Mesothelial cell of epicardium (in vitro differentiated cells): Measurements from ENCODE around the gene FOXL1. TPM values are rescaled to one million over a fixed set of nuclear protein-coding genes. Genes with fewer than 3 reads are reported as not detected.

ENCODE experiments used
- DNase-seq, 2 experiments: peaks; one replicate each; pipeline ENCODE4 v3.0.0; 2021; ENCODE audit warnings: low spot score in 2 of 2; ENCODE audit not compliant: unreplicated experiment in 2 of 2
- H3K27ac Mint-ChIP-seq: 2 replicates; pipeline ENCODE4 v1.8.0; 2021; ENCODE audit warnings: mixed read lengths
- H3K27me3 Mint-ChIP-seq: 2 replicates; pipeline ENCODE4 v1.8.0; 2021; ENCODE audit warnings: low read depth, mixed read lengths
- H3K36me3 Mint-ChIP-seq: 2 replicates; pipeline ENCODE4 v1.8.0; 2021; ENCODE audit warnings: mixed read lengths
- H3K4me1 Mint-ChIP-seq: 2 replicates; pipeline ENCODE4 v1.8.0; 2021; ENCODE audit warnings: mixed read lengths
- H3K4me3 Mint-ChIP-seq: 2 replicates; pipeline ENCODE4 v1.8.0; 2021; ENCODE audit warnings: mild to moderate bottlenecking, moderate library complexity, mixed read lengths
- H3K9me3 Mint-ChIP-seq: 2 replicates; pipeline ENCODE4 v1.8.0; 2021; ENCODE audit warnings: mixed read lengths
- CTCF ChIP-seq: fragments of 200-600 bp; sonication (generic); IDR thresholded peaks from one replicate; pipeline ENCODE4 v1.5.0; 2021; ENCODE audit warnings: antibody characterized with exemption; ENCODE audit not compliant: unreplicated experiment
- total RNA-seq: library from RNA; stranded (reverse); gene quantifications from 3 replicates; pipeline ENCODE4 v1.2.1, GENCODE V29; 2021

Gene FOXL1
- total RNA-seq, 1 donor from 2014 or later: 2.5 TPM

DNA sequence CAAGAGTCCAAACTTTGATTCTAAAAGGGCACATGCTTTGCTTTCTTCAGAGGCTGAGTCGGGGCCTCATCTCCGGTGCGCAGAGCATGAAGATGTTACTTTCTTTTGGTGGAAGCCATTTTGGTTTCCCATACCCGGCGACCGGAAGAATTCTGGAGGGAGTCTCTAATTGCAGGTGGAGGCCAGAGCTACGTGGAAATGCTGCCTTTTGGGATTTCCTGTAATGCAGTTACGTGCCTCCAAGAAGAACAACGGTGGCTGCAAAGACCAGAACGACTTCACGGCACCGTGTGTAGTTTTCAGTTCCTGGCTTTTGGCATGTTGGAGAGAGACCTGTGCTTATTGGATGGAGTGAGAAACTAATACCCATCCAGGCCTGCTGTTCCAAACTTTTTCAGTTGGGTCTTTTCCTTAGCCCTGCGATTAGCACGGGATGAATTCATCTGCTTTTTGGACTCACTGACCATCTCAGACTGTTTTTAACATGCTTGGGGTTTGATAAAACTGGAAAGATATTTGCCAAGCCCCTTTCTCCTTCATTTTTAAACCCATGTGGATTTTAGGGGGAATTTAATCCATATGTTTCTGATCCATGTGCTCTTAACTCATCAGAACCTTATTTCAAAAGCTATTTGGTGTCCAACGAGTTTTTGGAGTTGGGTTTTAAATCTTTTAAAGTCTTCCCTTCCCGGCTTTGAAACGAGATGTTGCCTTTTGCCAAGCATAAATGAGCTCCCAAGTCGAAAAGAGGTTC is 19.0 kb downstream of the FOXL1 start:
- Mint-ChIP-seq H3K36me3 (no peaks in the 10 kb centered on the region), H3K9me3 (no peaks in the 10 kb centered on the region), H3K27ac (no peak overlapping the region), H3K4me3 (no peak overlapping the region), H3K4me1 (peaks cover 52% of the 10 kb centered on the region), H3K27me3 (peaks cover 13% of the 10 kb centered on the region)
- no peak for TF ChIP-seq CTCF
- DNase-seq: no peak

DNA sequence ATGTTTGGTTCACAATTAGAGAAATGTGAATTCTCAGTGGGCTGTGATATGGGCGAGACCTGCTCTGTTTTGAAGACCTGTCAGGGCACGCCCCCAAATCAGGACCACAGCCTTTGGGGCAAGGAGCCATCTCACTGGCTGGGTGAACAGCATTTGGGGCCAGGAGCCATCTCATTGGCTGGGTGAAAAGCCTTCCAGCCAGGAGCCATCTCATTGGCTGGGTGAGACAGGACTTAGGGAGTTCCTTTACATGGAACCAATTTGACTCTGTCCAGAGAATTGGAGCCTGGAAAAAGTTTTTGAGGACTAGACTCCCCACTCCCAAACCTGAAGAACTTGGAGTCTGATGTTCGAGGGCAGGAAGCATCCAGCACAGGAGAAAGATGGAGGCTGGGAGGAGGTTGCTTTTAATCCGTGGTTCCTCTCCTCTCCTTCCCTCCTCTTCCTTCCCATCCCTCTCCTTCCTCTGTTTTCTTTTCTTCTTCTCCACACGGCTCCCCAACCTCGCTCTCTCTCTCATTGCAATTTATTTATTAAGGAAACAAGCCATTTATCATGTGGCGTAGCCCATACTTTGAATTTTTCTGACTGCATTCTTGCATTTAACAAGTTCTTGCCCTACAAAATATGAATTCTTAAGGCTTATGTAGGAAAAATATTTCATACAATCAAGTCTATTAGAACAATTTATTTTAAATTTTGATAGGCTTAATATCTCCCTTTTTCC is 19.7 kb downstream of the FOXL1 start:
- Mint-ChIP-seq H3K27ac (peak overlapping the region; percentile 68), H3K27me3 (peaks cover 10% of the 10 kb centered on the region), H3K4me3 (no peak overlapping the region), H3K4me1 (peaks cover 58% of the 10 kb centered on the region), H3K36me3 (no peaks in the 10 kb centered on the region), H3K9me3 (no peaks in the 10 kb centered on the region)
- no peak for DNase-seq
- no peak for TF ChIP-seq CTCF

- no peaks in the 10 kb centered on the region for H3K9me3 Mint-ChIP-seq
- peaks cover 2% of the 10 kb centered on the region for H3K27me3 Mint-ChIP-seq
- TF ChIP-seq CTCF: no peak
- peaks cover 50% of the 10 kb centered on the region for H3K4me1 Mint-ChIP-seq
- H3K4me3 Mint-ChIP-seq: no peak overlapping the region
- DNase-seq: no peak
- peak overlapping the region; percentile 68 for H3K27ac Mint-ChIP-seq
- no peaks in the 10 kb centered on the region for H3K36me3 Mint-ChIP-seq
Observed at GRCh38 chr16:86598607-86599565, 20.5 kb downstream of the FOXL1 start.

GRCh38 chr16:86601356-86601755 is 23.0 kb downstream of the FOXL1 start:
- TF ChIP-seq CTCF: no peak
- Mint-ChIP-seq H3K27me3 (no peaks in the 10 kb centered on the region), H3K36me3 (no peaks in the 10 kb centered on the region), H3K4me1 (peaks cover 26% of the 10 kb centered on the region), H3K4me3 (no peak overlapping the region), H3K9me3 (no peaks in the 10 kb centered on the region), H3K27ac (no peak overlapping the region)
- no peak for DNase-seq

DNA sequence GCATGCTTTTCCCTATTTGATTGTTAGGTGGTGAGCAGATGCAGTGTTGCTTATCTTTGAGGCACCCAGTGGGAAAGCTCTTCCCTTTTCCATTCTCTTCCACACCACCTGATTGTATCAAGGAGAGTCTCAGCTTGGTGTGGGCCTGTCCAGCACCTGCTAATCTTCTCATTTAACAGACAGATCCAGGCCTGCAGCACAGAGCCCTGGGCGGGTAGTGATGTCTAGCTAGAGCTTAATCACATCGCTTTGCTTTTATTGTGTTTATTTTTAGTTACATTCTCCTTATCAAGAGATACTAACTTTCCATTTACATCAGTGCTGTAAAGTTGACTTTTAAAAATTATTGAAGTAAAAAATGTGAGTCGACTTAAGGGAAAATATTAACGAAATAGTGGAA is 24.2 kb downstream of the FOXL1 start:
- peaks cover 24% of the 10 kb centered on the region for H3K4me1 Mint-ChIP-seq
- no peak overlapping the region for H3K4me3 Mint-ChIP-seq
- H3K27ac Mint-ChIP-seq: no peak overlapping the region
- no peaks in the 10 kb centered on the region for H3K36me3 Mint-ChIP-seq
- no peaks in the 10 kb centered on the region for H3K9me3 Mint-ChIP-seq
- no peaks in the 10 kb centered on the region for H3K27me3 Mint-ChIP-seq
- DNase-seq: no peak
- no peak for TF ChIP-seq CTCF
